ENCODE results near the gene DDN.

- TF ChIP-seq POLR2A (IDR thresholded peaks at IDR 0.05) (no peak), CTCF (IDR thresholded peaks at IDR 0.05) (no peak)
Observed at GRCh38 chr12:49041036-49041880, 42.1 kb upstream of the DDN start.

Data from esophagus squamous epithelium (tissue), 4 donors.